Muscle of leg (tissue), 11 donors: ENCODE measurements around the gene POLR1E. TPM values are rescaled to one million over a fixed set of nuclear protein-coding genes. Genes with fewer than 3 reads are reported as not detected.
"Not testable (repeated sequence)": the region's sequence is repeated elsewhere in the genome, so short reads cannot be mapped to it uniquely, and the experiment has no call there.

Source experiments
- DNase-seq: peaks from one replicate; pipeline ENCODE4 v3.0.0; 2013
- H3K27ac ChIP-seq: one replicate; pipeline ENCODE4 v1.5.1; 2013; ENCODE audit warnings: mild to moderate bottlenecking, low read length, control low read depth
- H3K27me3 ChIP-seq: one replicate; pipeline ENCODE4 v1.6.1; 2013; ENCODE audit warnings: low read length; ENCODE audit not compliant: control insufficient read depth, insufficient read depth
- H3K36me3 ChIP-seq: one replicate; pipeline ENCODE4 v1.6.1; 2013; ENCODE audit warnings: low read length; ENCODE audit not compliant: control insufficient read depth, insufficient read depth
- H3K4me1 ChIP-seq: one replicate; pipeline ENCODE4 v1.6.1; 2013; ENCODE audit warnings: low read length; ENCODE audit not compliant: control insufficient read depth, insufficient read depth
- H3K4me3 ChIP-seq: one replicate; pipeline ENCODE4 v1.5.1; 2013; ENCODE audit warnings: low read length, control low read depth
- H3K9me3 ChIP-seq: replicated peaks from 2 replicates; pipeline ENCODE4 v1.6.1; 2013; ENCODE audit warnings: low read depth, low read length; ENCODE audit not compliant: control insufficient read depth
- WGBS: methylation state at CpG from one replicate; pipeline ENCODE4 v1.1.5; 2013; ENCODE audit warnings: missing lambda C conversion rate; ENCODE audit not compliant: insufficient coverage; 5-methylcytosine and 5-hydroxymethylcytosine counted together
- polyA plus RNA-seq, 8 donors: library from polyadenylated mRNA; unstranded; fragments of 120-200 nt; gene quantifications; one replicate each; pipeline versions ENCODE4 v1.2.1 to v1.2.3, GENCODE V29; 2013; ENCODE audit warnings: inconsistent platforms in 1 of 8, low replicate concordance in 1 of 8; ENCODE audit not compliant: insufficient read length in 8 of 8, insufficient read depth in 1 of 8
- total RNA-seq: library from RNA; stranded (reverse); fragments of 120-200 nt; gene quantifications from one replicate; pipeline ENCODE4 v1.2.4, GENCODE V29; 2013

Gene POLR1E
- total and polyA plus RNA-seq, 9 donors = 25.3 to 34.8 (median 31.2) TPM

DNA sequence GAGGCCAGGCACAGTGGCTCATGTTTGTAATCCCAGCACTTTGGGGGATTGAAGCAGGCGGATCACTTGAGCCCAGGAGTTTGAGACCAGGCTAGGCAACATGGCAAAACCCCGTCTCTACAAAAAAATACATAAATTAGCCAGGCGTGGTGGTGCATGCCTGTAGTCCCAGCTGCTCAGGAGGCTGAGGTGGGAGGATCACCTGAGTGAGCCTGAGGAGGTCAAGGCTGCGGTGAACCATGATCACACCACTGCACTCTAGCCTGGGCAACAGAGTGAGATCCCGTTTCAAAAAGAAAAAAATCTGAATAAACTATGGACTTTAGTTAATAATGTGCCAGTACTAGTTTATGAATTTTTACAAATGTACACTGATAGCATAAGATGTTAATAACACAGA lies 24.3 kb downstream of the POLR1E start:
- H3K9me3 ChIP-seq, H3K27me3 ChIP-seq, H3K4me1 ChIP-seq, DNase-seq, H3K27ac ChIP-seq, H3K4me3 ChIP-seq: not testable (repeated sequence)
- peaks cover 55% of the 10 kb centered on the region for H3K36me3 ChIP-seq
- WGBS = no CpG with 5 or more reads among the region's 5 CpGs

DNA sequence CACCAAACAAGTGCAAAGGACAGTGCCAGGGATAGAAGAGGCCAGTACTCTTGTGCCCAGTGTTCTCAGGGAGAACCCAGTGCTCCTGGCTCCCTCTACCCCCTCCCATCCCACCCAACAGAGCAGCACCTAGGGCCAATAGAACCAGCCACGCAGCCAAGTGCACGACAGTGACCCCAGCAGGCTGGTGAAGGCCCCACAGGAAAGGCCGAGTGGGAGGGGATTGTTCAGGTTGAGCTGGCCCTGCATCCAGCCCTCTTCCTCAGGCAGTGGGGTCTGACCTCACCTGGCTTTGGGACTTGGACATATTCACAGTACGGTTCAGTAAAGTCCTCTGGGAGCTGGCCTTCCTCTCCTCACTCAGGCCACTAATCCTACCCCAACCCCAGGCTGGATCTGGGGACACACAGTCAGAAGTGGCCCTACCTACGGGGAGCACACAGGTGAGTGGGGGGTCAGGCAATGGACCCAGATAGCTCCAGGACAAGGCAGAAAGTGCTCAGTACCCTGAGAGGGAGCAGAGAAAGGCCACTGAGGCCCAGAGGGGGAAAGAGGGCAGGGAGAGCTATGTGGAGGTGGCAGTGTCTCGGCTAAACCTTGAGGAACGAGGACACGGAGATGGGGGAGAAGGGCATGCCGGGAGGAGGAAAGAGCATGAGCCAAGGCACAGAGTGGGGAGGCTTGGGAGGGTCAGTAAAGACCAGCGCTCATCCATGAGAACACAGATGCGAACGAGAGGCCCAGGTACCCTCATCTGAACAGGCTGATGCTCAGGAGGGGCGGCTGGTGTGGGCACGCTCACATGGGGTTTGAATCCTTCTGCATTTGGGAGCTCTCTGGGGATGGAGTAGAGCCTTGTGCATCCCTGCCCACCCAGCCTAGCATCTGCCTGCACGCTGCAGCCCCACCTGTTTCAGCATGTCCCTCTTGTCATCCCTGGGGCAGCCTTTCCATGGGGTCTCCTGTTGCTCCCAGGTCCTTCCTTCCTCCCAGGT lies 25.6 kb downstream of the POLR1E start:
- 87% methylated on average over 13 of the region's 15 CpGs for WGBS
- H3K36me3 ChIP-seq = peaks cover 63% of the 10 kb centered on the region
- no peak for DNase-seq

DNA sequence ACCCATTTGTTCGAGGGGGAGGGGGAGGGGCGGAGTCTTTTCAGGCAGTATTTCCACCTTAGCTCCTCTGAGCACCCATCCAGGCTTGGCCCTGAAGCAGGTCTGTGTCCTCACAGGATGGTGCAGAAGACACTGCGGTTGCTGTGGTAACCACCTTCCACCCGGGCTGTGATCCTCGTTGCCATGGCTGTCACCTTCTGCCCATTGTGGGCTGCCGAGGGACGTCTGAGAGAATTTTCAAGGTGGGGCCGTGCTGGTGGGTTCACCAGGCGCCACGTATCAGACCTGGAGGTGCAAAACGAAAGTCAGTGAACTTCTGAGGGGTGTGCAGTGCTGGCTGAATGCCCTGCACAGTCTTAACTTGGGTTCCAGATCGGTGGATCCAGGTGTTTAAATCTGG lies 26.7 kb downstream of the POLR1E start:
- peaks cover 68% of the 10 kb centered on the region for H3K36me3 ChIP-seq
- no peaks in the 10 kb centered on the region for H3K4me1 ChIP-seq
- H3K4me3 ChIP-seq = no peak overlapping the region
- no peaks in the 10 kb centered on the region for H3K9me3 ChIP-seq
- no peak overlapping the region for H3K27ac ChIP-seq
- DNase-seq = no peak
- H3K27me3 ChIP-seq = no peaks in the 10 kb centered on the region
- 72% methylated on average over 10 of the region's 12 CpGs for WGBS

More for the DNA sequence above, 25.6 kb downstream of the POLR1E start:
- no peaks in the 10 kb centered on the region for H3K27me3 ChIP-seq
- H3K4me3 ChIP-seq = no peak overlapping the region
- no peaks in the 10 kb centered on the region for H3K9me3 ChIP-seq
- H3K4me1 ChIP-seq = no peaks in the 10 kb centered on the region
- no peak overlapping the region for H3K27ac ChIP-seq

DNA sequence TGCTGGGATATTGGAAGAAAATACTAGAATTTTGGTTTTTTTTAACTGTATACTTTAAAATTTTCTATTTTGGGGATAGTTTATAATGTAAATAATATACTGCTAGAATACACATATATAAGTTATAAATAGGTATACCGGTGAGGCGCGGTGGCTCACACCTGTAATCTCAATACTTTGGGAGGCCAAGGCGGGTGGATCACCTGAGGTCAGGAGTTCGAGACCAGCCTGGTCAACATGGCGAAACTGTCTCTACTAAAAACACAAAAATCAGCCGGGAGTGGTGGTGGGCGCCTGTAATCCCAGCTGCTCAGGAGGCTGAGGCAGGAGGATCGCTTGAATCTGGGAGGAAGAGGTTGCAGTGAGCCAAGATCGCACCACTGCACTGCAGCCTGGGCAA lies 28.7 kb downstream of the POLR1E start:
- not testable (repeated sequence) for H3K9me3 ChIP-seq, H3K4me1 ChIP-seq, DNase-seq, H3K27ac ChIP-seq, H3K4me3 ChIP-seq, H3K27me3 ChIP-seq
- WGBS = no CpG with 5 or more reads among the region's 10 CpGs
- H3K36me3 ChIP-seq = peaks cover 68% of the 10 kb centered on the region

DNA sequence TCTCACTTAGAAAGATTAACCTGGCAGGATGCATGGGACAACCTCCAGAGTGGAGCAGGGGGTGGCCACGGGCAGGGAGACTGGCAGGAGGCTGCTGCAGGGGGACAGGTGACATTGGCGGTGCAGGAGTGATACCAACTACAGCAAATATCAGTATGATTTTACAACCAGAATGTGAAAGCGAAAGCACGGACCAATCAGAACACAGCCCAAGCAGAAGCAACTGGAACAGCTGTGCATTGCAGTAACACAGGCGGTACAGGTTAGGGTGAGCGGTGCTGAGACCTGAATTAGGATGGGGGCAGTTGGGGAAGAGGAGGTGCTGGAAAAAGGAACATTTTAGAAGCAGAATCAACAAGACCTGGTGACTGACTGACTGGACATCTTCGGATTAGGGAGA lies 29.3 kb downstream of the POLR1E start:
- no peak for DNase-seq
- Histone ChIP-seq H3K9me3 (no peaks in the 10 kb centered on the region), H3K27ac (no peak overlapping the region), H3K4me1 (no peaks in the 10 kb centered on the region), H3K27me3 (no peaks in the 10 kb centered on the region), H3K4me3 (no peak overlapping the region), H3K36me3 (peaks cover 65% of the 10 kb centered on the region)
- 91% methylated on average over 5 of the region's 7 CpGs for WGBS

DNA sequence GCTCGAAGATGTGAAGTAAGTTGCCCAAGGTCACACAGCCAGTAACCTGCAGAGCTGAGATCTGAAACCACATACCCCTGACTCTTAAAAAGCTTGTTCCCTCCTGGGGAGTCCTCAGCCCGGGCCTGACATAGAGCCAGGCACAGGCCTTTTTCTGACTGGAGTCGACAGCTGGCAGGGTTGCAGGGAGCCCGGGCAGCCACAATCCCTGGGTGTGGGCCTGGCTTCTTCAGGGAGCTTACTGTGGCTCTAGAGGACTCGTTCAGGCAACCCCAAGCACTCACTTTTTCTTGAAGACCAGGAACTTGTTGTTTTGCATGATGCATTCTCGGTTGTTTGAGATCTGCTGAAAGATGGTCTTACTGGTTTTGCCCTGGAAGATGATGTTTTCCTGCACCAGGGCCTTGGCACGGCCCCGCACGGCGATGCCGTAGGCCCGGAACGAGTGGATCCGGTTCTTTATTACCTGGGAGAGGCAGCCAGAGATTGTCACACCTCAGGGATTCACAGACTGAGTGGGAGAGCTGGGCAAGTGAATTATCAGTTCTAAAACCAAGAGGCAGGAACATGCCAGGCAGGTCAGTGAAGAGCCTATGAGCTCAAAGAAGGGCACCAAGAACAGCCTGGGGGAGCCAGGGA lies 30.0 kb downstream of the POLR1E start:
- no peak for DNase-seq
- Histone ChIP-seq H3K4me1 (no peaks in the 10 kb centered on the region), H3K4me3 (no peak overlapping the region), H3K9me3 (no peaks in the 10 kb centered on the region), H3K27me3 (no peaks in the 10 kb centered on the region), H3K36me3 (peaks cover 65% of the 10 kb centered on the region), H3K27ac (no peak overlapping the region)
- 94% methylated on average over 13 of the region's 14 CpGs for WGBS

DNA sequence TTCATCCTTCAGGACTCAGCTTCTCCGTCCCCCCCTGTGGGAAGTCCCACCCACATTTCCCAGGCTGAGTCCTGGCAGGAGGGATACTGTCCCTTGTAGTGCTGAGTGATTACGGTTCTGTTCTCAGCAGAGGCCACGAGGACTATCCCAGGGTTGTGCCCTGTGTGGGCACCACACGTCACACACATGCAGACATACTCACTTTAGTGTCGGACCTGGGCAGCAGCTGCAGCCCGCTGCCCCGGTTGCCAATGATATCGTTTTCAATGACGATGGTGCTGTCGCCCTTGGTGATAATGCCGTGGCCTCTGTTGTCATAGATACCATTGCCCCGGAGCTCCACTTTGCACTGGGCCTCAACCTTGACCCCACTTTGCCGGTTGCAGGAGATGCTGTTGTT lies 32.2 kb downstream of the POLR1E start:
- H3K4me1 ChIP-seq = no peaks in the 10 kb centered on the region
- H3K27me3 ChIP-seq = no peaks in the 10 kb centered on the region
- H3K4me3 ChIP-seq = no peak overlapping the region
- H3K36me3 ChIP-seq = peaks cover 66% of the 10 kb centered on the region
- 91% methylated on average over 13 of the region's 13 CpGs for WGBS
- no peak overlapping the region for H3K27ac ChIP-seq
- no peak for DNase-seq
- no peaks in the 10 kb centered on the region for H3K9me3 ChIP-seq

DNA sequence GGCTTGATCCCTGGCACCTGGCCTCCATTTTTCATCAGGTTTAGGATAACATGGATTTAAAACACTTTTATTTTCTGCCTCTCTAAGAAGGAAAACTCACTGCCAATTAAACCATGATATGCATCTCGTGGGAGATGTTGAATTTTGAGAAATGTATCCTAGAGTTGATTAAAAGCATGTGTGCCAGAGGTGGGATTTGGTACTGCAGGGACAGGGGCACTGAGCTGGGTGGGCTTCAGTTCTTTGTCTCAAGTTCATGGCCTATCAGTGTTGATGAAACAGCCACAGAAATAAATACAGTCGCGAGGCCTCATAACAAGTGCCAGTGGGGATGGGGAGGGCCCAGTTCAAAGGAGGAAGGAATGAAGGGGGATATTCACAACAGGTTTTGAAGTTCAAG lies 34.9 kb downstream of the POLR1E start:
- Histone ChIP-seq H3K27ac (no peak overlapping the region), H3K9me3 (no peaks in the 10 kb centered on the region), H3K4me1 (no peaks in the 10 kb centered on the region), H3K27me3 (no peaks in the 10 kb centered on the region), H3K4me3 (no peak overlapping the region), H3K36me3 (peaks cover 77% of the 10 kb centered on the region)
- WGBS = 41% methylated on average over 3 of the region's 3 CpGs
- no peak for DNase-seq

DNA sequence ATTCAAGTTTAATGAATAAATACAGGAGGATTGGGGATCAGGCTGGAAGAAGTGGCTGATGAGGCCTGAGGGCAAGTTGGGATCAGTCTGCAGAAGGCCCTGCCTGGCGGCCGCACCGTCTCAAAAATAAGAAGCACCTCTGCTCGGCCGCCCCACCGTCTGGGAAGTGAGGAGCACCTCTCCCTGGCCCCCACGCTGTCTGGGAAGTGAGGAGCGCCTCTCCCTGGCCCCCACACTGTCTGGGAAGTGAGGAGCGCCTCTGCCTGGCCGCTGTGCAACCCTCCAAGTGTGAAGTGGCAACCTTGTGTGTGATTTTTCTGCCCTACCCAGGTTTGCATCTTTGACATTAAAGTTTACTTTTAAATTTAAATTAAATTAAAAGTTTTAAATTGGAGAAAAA lies 35.4 kb downstream of the POLR1E start:
- Histone ChIP-seq H3K36me3 (peaks cover 79% of the 10 kb centered on the region), H3K27ac (no peak overlapping the region), H3K27me3 (no peaks in the 10 kb centered on the region), H3K4me1 (no peaks in the 10 kb centered on the region), H3K4me3 (no peak overlapping the region), H3K9me3 (no peaks in the 10 kb centered on the region)
- DNase-seq = no peak
- WGBS = 69% methylated on average over 5 of the region's 10 CpGs

DNA sequence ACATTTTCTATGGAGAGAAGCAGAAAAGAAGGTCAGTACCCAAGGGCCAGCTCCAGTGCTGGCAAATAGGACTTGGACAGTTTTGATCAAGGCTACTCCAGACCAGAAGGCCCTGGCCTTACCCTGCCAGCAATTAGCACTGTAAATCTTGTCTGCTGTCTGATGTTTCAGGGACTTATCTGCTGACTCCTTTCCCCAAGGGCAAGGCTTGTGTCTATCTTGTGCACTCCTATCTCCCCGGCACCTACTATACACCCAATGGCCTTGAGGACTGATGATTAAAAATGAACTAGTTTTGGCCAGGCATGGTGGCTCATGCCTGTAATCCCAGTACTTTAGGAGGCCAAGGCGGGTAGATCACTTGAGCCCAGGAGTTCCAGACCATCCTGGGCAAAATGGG lies 37.2 kb downstream of the POLR1E start:
- H3K4me1 ChIP-seq = no peaks in the 10 kb centered on the region
- H3K27me3 ChIP-seq = no peaks in the 10 kb centered on the region
- H3K27ac ChIP-seq = no peak overlapping the region
- WGBS = no CpG with 5 or more reads among the region's 2 CpGs
- H3K4me3 ChIP-seq = no peak overlapping the region
- no peaks in the 10 kb centered on the region for H3K9me3 ChIP-seq
- H3K36me3 ChIP-seq = peaks cover 76% of the 10 kb centered on the region
- DNase-seq = no peak
